Measurements from ENCODE around the gene SYNJ1. TPM values are rescaled to one million over a fixed set of nuclear protein-coding genes. Genes with fewer than 3 reads are reported as not detected.
A peak's percentile ranks its signal among the peaks of the same experiment; 100 is the strongest.
"Not testable (repeated sequence)": the region's sequence is repeated elsewhere in the genome, so short reads cannot be mapped to it uniquely, and the experiment has no call there.

The SYNJ1 gene
- total RNA-seq (2014; rRNA removed; shearing (Covaris generic)): 2.0 and 5.8 TPM in 2 replicates

GRCh38 chr21:32727687-32728455 is at the start of gene SYNJ1:
Gene SYNJ1, minus strand, starts transcription at chr21:32728013. Its CDS starts 1,118 bp downstream, at chr21:32726895.
- peak; percentile 97 to 98 for DNase-seq (ENCODE audit: low read depth in 1 of 2, low spot score in 2 of 2)
- Histone ChIP-seq H3K4me1 (replicated peaks) (peaks cover 11% of the 10 kb centered on the region), H3K36me3 (peaks cover 5% of the 10 kb centered on the region), H3K27me3 (replicated peaks) (no peaks in the 10 kb centered on the region), H3K27ac (peak within 1 kb of the TSS; percentile 27), H3K4me3 (peak within 1 kb of the TSS; percentile 76), H3K9me3 (replicated peaks) (no peaks in the 10 kb centered on the region)

GRCh38 chr21:32777269-32777668 is 49.5 kb upstream of the SYNJ1 start:
- Histone ChIP-seq H3K27ac (no peak overlapping the region), H3K4me1 (replicated peaks) (peaks cover 4% of the 10 kb centered on the region; the same call in 1 of the 2 replicates), H3K4me3 (no peak overlapping the region), H3K27me3 (replicated peaks) (peaks cover 3% of the 10 kb centered on the region; the same call in 1 of the 2 replicates), H3K36me3 (no peaks in the 10 kb centered on the region), H3K9me3 (replicated peaks) (no peaks in the 10 kb centered on the region)
- no peak for DNase-seq (ENCODE audit: low read depth in 1 of 2, low spot score in 2 of 2)

- Histone ChIP-seq H3K36me3 (no peaks in the 10 kb centered on the region), H3K9me3 (replicated peaks) (no peaks in the 10 kb centered on the region), H3K4me3 (no peak overlapping the region), H3K27me3 (replicated peaks) (peaks cover 3% of the 10 kb centered on the region; the same call in 1 of the 2 replicates), H3K27ac (no peak overlapping the region), H3K4me1 (replicated peaks) (peaks cover 4% of the 10 kb centered on the region; the same call in 1 of the 2 replicates)
- no peak for DNase-seq (ENCODE audit: low read depth in 1 of 2, low spot score in 2 of 2)
Measured at GRCh38 chr21:32776743-32777142, 48.9 kb upstream of the SYNJ1 start.

- H3K27me3 ChIP-seq (replicated peaks); DNase-seq (ENCODE audit: low read depth in 1 of 2, low spot score in 2 of 2); H3K27ac ChIP-seq; H3K9me3 ChIP-seq (replicated peaks): not testable (repeated sequence)
- peaks cover 13% of the 10 kb centered on the region; the same call in 1 of the 2 replicates for H3K4me1 ChIP-seq (replicated peaks)
- peak overlapping the region; percentile 87; the same call in 1 of the 2 replicates for H3K4me3 ChIP-seq
- peaks cover 16% of the 10 kb centered on the region for H3K36me3 ChIP-seq
Measured at GRCh38 chr21:32773048-32773344, 45.2 kb upstream of the SYNJ1 start.

- DNase-seq (ENCODE audit: low read depth in 1 of 2, low spot score in 2 of 2): no peak
Measured at GRCh38 chr21:32772281-32773047, 44.7 kb upstream of the SYNJ1 start.

GRCh38 chr21:32770871-32771523 is 43.2 kb upstream of the SYNJ1 start:
- peaks cover 36% of the 10 kb centered on the region for H3K36me3 ChIP-seq
- no peaks in the 10 kb centered on the region for H3K9me3 ChIP-seq (replicated peaks)
- no peaks in the 10 kb centered on the region for H3K27me3 ChIP-seq (replicated peaks)
- DNase-seq (ENCODE audit: low read depth in 1 of 2, low spot score in 2 of 2): peak; percentile 46 to 69
- H3K4me3 ChIP-seq: peak overlapping the region; percentile 87
- H3K4me1 ChIP-seq (replicated peaks): peaks cover 13% of the 10 kb centered on the region; the same call in 1 of the 2 replicates
- H3K27ac ChIP-seq: peak overlapping the region; percentile 59

More at GRCh38 chr21:32772281-32773047, 44.7 kb upstream of the SYNJ1 start:
- Histone ChIP-seq H3K27me3 (replicated peaks) (no peaks in the 10 kb centered on the region), H3K4me3 (peak overlapping the region; percentile 87), H3K9me3 (replicated peaks) (no peaks in the 10 kb centered on the region), H3K4me1 (replicated peaks) (peaks cover 13% of the 10 kb centered on the region; the same call in 1 of the 2 replicates), H3K27ac (peak overlapping the region; percentile 42), H3K36me3 (peaks cover 21% of the 10 kb centered on the region)

- Histone ChIP-seq H3K4me1 (replicated peaks) (peaks cover 13% of the 10 kb centered on the region; the same call in 1 of the 2 replicates), H3K4me3 (no peak overlapping the region)
- no peak for DNase-seq (ENCODE audit: low read depth in 1 of 2, low spot score in 2 of 2)
Measured at GRCh38 chr21:32768530-32768929, 40.7 kb upstream of the SYNJ1 start.

GRCh38 chr21:32765058-32765457 is 37.2 kb upstream of the SYNJ1 start:
- no peak for DNase-seq (ENCODE audit: low read depth in 1 of 2, low spot score in 2 of 2)
- Histone ChIP-seq H3K4me3 (no peak overlapping the region), H3K4me1 (replicated peaks) (peaks cover 6% of the 10 kb centered on the region; the same call in 1 of the 2 replicates), H3K27ac (no peak overlapping the region), H3K27me3 (replicated peaks) (no peaks in the 10 kb centered on the region), H3K36me3 (peaks cover 83% of the 10 kb centered on the region), H3K9me3 (replicated peaks) (no peaks in the 10 kb centered on the region)

More at GRCh38 chr21:32768530-32768929, 40.7 kb upstream of the SYNJ1 start:
- H3K9me3 ChIP-seq (replicated peaks): no peaks in the 10 kb centered on the region
- H3K36me3 ChIP-seq: peaks cover 53% of the 10 kb centered on the region
- H3K27ac ChIP-seq: no peak overlapping the region
- no peaks in the 10 kb centered on the region for H3K27me3 ChIP-seq (replicated peaks)

GRCh38 chr21:32764186-32764585 is 36.4 kb upstream of the SYNJ1 start:
- peaks cover 88% of the 10 kb centered on the region for H3K36me3 ChIP-seq
- H3K4me3 ChIP-seq: no peak overlapping the region
- H3K27me3 ChIP-seq (replicated peaks): no peaks in the 10 kb centered on the region
- DNase-seq (ENCODE audit: low read depth in 1 of 2, low spot score in 2 of 2): no peak
- H3K27ac ChIP-seq: no peak overlapping the region
- no peaks in the 10 kb centered on the region for H3K9me3 ChIP-seq (replicated peaks)
- no peaks in the 10 kb centered on the region for H3K4me1 ChIP-seq (replicated peaks)

GRCh38 chr21:32757804-32758203 is 30.0 kb upstream of the SYNJ1 start:
- Histone ChIP-seq H3K36me3 (peaks cover 88% of the 10 kb centered on the region), H3K4me1 (replicated peaks) (no peaks in the 10 kb centered on the region), H3K9me3 (replicated peaks) (no peaks in the 10 kb centered on the region), H3K4me3 (no peak overlapping the region), H3K27me3 (replicated peaks) (no peaks in the 10 kb centered on the region), H3K27ac (no peak overlapping the region)
- DNase-seq (ENCODE audit: low read depth in 1 of 2, low spot score in 2 of 2): no peak

GRCh38 chr21:32756096-32756495 is 28.3 kb upstream of the SYNJ1 start:
- H3K4me3 ChIP-seq: no peak overlapping the region
- no peaks in the 10 kb centered on the region for H3K4me1 ChIP-seq (replicated peaks)
- H3K9me3 ChIP-seq (replicated peaks): no peaks in the 10 kb centered on the region
- DNase-seq (ENCODE audit: low read depth in 1 of 2, low spot score in 2 of 2): no peak
- no peaks in the 10 kb centered on the region for H3K27me3 ChIP-seq (replicated peaks)
- H3K36me3 ChIP-seq: peaks cover 86% of the 10 kb centered on the region
- no peak overlapping the region for H3K27ac ChIP-seq

- no peak overlapping the region for H3K4me3 ChIP-seq
- no peaks in the 10 kb centered on the region for H3K27me3 ChIP-seq (replicated peaks)
- H3K27ac ChIP-seq: no peak overlapping the region
- no peaks in the 10 kb centered on the region for H3K9me3 ChIP-seq (replicated peaks)
- H3K4me1 ChIP-seq (replicated peaks): no peaks in the 10 kb centered on the region
- DNase-seq (ENCODE audit: low read depth in 1 of 2, low spot score in 2 of 2): no peak
- peaks cover 85% of the 10 kb centered on the region for H3K36me3 ChIP-seq
Measured at GRCh38 chr21:32753818-32754585, 26.2 kb upstream of the SYNJ1 start.

- Histone ChIP-seq H3K27ac (no peak overlapping the region), H3K27me3 (replicated peaks) (no peaks in the 10 kb centered on the region), H3K4me3 (no peak overlapping the region), H3K36me3 (peaks cover 86% of the 10 kb centered on the region), H3K4me1 (replicated peaks) (no peaks in the 10 kb centered on the region), H3K9me3 (replicated peaks) (no peaks in the 10 kb centered on the region)
- no peak for DNase-seq (ENCODE audit: low read depth in 1 of 2, low spot score in 2 of 2)
Measured at GRCh38 chr21:32750405-32750804, 22.6 kb upstream of the SYNJ1 start.

All from SJSA1 (cell line).